Aorta (tissue), 5 donors: ENCODE measurements around the gene OOSP4B. TPM values are rescaled to one million over a fixed set of nuclear protein-coding genes. Genes with fewer than 3 reads are reported as not detected.
"Not testable (repeated sequence)": the region's sequence is repeated elsewhere in the genome, so short reads cannot be mapped to it uniquely, and the experiment has no call there.

Source experiments
- ATAC-seq: fragments of 200-7000 bp; cut with Tn5 transposase; one replicate; pipeline ENCODE4 v1.9.1; 2022; ENCODE audit warnings: moderate library complexity; ENCODE audit not compliant: low FRiP score
- DNase-seq, 2 donors: peaks; one replicate each; pipeline ENCODE4 v3.0.0-alpha.2; 2020
- H3K27ac ChIP-seq, 2 donors: one replicate each; pipeline ENCODE4 v1.5.1; 2013; ENCODE audit warnings: low read length in 2 of 2, mild to moderate bottlenecking in 2 of 2, moderate library complexity in 2 of 2, control low read depth in 1 of 2, inconsistent platforms in 1 of 2, low read depth in 1 of 2
- H3K27me3 ChIP-seq, 2 donors: one replicate each; pipeline ENCODE4 v1.6.1; 2013; ENCODE audit warnings: control low read depth in 1 of 2, low read length in 1 of 2, mild to moderate bottlenecking in 1 of 2, moderate library complexity in 1 of 2; ENCODE audit not compliant: insufficient read depth in 2 of 2, control insufficient read depth in 1 of 2
- H3K36me3 ChIP-seq, 2 donors: one replicate each; pipeline ENCODE4 v1.6.1; 2013; ENCODE audit warnings: control low read depth in 1 of 2, low read length in 1 of 2, mild to moderate bottlenecking in 1 of 2; ENCODE audit not compliant: insufficient read depth in 2 of 2, control insufficient read depth in 1 of 2
- H3K4me1 ChIP-seq, 2 donors: one replicate each; pipeline ENCODE4 v1.6.1; 2013; ENCODE audit warnings: low read length in 2 of 2, control low read depth in 1 of 2, mild to moderate bottlenecking in 1 of 2, moderate library complexity in 1 of 2; ENCODE audit not compliant: insufficient read depth in 2 of 2, control insufficient read depth in 1 of 2
- H3K4me3 ChIP-seq, 2 donors: one replicate each; pipeline ENCODE4 v1.5.1; 2013; ENCODE audit warnings: low read length in 2 of 2, control low read depth in 1 of 2, mild to moderate bottlenecking in 1 of 2
- H3K9me3 ChIP-seq: one replicate; pipeline ENCODE4 v1.6.1; 2013; ENCODE audit warnings: mild to moderate bottlenecking, low read length; ENCODE audit not compliant: control insufficient read depth
- WGBS, 2 donors: extraction: QIAGEN DNeasy Blood & Tissue Kit; methylation state at CpG; one replicate each; pipeline ENCODE4 v1.1.7; 2013; 5-methylcytosine and 5-hydroxymethylcytosine counted together
- intact Hi-C, 2 donors: fragments of 100-400 bp; cut with DNase I; formaldehyde crosslinking; loops; one replicate each; pipeline versions ENCODE4 v1.14.2 to v1.15.0; 2022
- long read RNA-seq, 2 donors: library from polyadenylated mRNA; unstranded; transcript quantifications; one replicate each; pipeline ENCODE4 v2.0.0, GENCODE V29; 2020 to 2021
- polyA plus RNA-seq, 2 donors: library from polyadenylated mRNA; stranded (reverse); fragments of 200-250 nt; gene quantifications; one replicate each; pipeline ENCODE4 v1.2.3, GENCODE V29; 2013
- total RNA-seq, 2 donors: library from RNA; stranded (reverse); fragmentation: NEBNext Ultra II Directional; extraction: Animal tissue kit (Norgen Biotek cat#: 25700); gene quantifications; one replicate each; pipeline ENCODE4 v1.2.1, GENCODE V29; 2021
- donor health status: healthy with polysubstance abuse.
- donor health status: Bipolar disorder and iron deficiency.
- donor health status: DM: no; HTN: no; CAD: no.
- donor health status: DM: no; HTN: no; CAD: no.
- donor health status: DM: yes; HTN: yes; CAD: no.

The OOSP4B gene
- total RNA-seq: not detected
- polyA plus RNA-seq: not detected
- long read RNA-seq, donor 1: 0 reads
- long read RNA-seq, donor 2: 0 reads

DNA sequence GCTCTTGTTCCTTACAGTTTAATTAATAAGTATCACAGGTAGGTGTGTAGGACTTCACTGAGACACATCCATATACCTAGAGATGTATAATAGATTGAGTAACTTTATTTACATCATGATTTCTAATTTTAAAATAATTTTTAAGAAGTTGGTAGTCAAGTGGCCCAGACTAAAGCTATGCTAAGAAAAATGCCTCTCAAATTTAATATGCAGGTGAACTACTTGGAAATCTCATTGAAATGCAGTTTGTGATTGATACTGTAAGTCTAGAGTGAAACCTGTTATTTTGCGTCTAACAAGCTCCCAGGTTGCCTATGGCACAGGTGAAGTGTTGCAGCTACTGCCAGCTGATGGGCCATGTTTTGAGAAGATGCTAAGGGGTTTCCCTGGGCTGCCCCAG is at the start of gene OOSP4B:
Gene OOSP4B (plus strand): TSS at position 301 of the 400 bp plus-strand sequence.
- Histone ChIP-seq H3K27ac (no peak within 1 kb of the TSS), H3K4me1 (no peaks in the 10 kb centered on the region), H3K9me3 (no peaks in the 10 kb centered on the region), H3K4me3 (no peak within 1 kb of the TSS), H3K27me3 (no peaks in the 10 kb centered on the region), H3K36me3 (no peaks in the 10 kb centered on the region)
- DNase-seq (no peak), ATAC-seq (no peak)
- WGBS, 2 donors: 94 to 97% methylated on average over 1 of the region's 1 CpG
- intact Hi-C loops: no loop called here

DNA sequence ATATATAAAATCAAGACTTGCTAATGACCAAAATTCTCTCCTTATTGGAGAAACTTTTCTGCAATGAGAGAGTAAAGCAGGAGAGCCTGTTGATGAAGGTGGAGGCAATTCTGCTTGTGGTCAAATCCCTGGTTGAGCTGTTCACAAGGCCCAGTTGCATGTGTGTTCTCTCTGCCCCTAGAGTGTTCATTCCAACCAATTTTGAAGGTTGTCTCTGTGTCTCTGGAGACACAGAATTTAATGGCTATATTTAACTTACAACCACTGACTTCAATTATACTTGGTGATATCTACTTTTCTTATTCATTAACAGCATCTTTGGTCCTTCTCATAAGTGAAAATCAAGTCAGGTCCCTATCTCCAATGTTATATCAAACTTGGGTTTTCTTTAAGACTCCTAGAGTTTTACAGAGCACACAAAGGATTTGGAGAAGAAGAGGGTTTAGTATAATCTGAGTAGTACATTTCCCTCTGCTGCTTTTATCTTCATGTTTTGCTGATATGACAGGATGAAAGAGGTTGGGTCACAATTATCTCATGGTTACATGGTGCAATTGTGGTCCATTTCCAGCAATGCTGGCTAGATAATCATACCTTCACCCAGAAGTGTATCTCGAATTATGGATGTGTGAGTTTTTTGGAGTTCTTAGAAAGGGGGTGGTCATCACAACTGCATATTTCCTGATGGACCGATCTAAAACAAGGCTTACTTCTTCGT is 49.1 kb upstream of the OOSP4B start:
- intact Hi-C loops: no loop called here
- H3K27ac ChIP-seq: no peak overlapping the region
- H3K4me1 ChIP-seq: no peaks in the 10 kb centered on the region
- no peak for ATAC-seq
- H3K9me3 ChIP-seq: no peaks in the 10 kb centered on the region
- H3K4me3 ChIP-seq: no peak overlapping the region
- WGBS, 2 donors: 91% methylated on average over 3 of the region's 3 CpGs
- H3K27me3 ChIP-seq: no peaks in the 10 kb centered on the region
- H3K36me3 ChIP-seq: no peaks in the 10 kb centered on the region
- no peak for DNase-seq

DNA sequence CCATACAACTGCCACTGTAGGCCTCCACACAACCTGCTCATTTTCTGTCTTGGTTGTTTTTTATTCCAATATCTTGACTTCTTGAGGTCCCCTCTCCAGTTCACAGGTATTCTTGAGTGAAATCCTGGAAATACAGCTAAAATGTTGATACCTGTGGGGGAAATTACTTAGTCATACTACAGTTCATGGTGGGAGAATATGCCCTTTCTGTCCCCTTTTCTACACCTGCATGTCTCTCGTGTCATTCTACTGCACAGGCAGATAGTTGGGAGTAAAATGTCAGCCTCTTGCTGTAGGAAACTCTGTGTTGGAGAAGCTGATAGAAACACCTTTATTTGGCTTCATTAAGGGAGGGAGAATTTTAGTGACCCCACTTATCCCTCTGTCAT is 48.6 kb upstream of the OOSP4B start:
- intact Hi-C loops: no loop called here
- DNase-seq: no peak

DNA sequence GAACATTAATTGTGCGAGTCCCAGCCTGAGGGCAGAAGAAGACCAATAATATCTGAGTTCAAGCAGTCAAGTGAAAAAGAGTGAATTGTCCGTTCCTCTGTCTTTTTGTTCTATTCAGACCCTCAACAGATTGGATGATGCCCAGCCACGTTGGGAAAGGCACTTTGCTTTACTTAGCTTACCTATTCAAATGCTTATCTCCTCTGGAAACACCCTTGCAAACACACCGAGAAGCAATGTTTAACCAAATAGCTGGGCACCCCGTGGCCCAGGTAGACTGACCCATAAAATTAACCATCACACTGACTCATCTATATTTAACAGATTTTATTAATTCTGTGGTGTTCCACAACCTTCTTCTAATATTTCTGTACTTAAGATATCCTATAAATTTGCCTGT is 43.9 kb upstream of the OOSP4B start:
- intact Hi-C loops: no loop called here
- Histone ChIP-seq H3K27me3 (no peaks in the 10 kb centered on the region), H3K27ac (no peak overlapping the region), H3K4me1 (no peaks in the 10 kb centered on the region), H3K4me3 (no peak overlapping the region), H3K36me3 (no peaks in the 10 kb centered on the region), H3K9me3 (no peaks in the 10 kb centered on the region)
- 65 to 69% methylated on average over 5 of the region's 5 CpGs for WGBS, 2 donors
- DNase-seq (no peak), ATAC-seq (no peak)

More for the DNA sequence above, 48.6 kb upstream of the OOSP4B start:
- no peak for ATAC-seq
- H3K4me1 ChIP-seq: no peaks in the 10 kb centered on the region
- H3K4me3 ChIP-seq: no peak overlapping the region
- no peaks in the 10 kb centered on the region for H3K27me3 ChIP-seq
- H3K27ac ChIP-seq: no peak overlapping the region
- no peaks in the 10 kb centered on the region for H3K36me3 ChIP-seq
- H3K9me3 ChIP-seq: no peaks in the 10 kb centered on the region
- 76 to 89% methylated on average over 1 of the region's 1 CpG for WGBS, 2 donors

DNA sequence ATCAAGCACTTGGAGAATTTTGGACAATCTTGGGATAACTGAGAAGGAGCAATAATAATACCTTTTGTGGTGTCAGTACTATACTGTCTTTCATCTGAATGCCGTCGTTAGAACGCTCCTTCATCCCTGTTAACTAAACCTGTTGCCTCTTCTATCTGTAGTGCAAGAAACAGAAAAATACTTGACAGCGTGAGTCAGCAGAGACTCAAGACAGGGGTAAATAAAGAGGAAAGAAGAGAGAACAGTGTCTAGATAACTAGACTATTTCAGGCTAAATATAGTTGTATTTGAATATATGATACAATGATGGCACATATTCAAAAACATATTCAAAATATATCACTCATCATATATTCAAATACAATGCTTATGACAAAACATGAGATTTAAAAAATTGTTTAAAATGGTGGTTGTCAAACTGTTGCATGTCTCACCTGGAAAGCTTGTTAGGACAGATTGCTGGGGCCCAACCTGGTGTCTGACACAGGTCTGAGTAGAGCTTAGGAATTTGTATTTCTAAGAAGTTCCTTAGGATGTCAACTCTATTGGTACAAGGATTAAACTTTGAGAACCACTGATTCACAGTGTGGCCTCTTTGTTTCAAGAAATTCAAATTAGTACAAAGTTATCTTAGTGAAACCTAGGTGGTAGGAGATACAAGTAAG is 35.7 kb upstream of the OOSP4B start:
- 94 to 96% methylated on average over 4 of the region's 4 CpGs for WGBS, 2 donors
- Histone ChIP-seq H3K4me3 (no peak overlapping the region), H3K4me1 (no peaks in the 10 kb centered on the region), H3K27ac (no peak overlapping the region), H3K9me3 (no peaks in the 10 kb centered on the region), H3K27me3 (no peaks in the 10 kb centered on the region), H3K36me3 (no peaks in the 10 kb centered on the region)
- intact Hi-C loops: no loop called here
- ATAC-seq: no peak
- DNase-seq: no peak

DNA sequence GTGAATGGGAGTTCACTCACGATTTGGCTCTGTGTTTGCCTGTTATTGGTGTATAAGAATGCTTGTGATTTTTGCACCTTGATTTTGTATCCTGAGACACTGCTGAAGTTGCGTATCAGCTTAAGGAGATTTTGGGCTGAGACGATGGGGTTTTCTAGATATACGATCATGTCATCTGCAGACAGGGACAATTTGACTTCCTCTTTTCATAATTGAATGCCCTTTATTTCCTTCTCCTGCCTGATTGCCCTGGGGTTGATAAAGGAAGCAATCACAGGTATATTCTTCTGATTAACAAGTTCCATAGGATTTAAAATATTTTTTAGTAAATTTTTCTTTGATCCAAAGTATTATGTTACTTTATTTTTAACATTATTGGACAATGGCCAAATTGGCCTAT is 34.9 kb upstream of the OOSP4B start:
- H3K4me1 ChIP-seq, H3K27me3 ChIP-seq, H3K9me3 ChIP-seq, ATAC-seq, DNase-seq, H3K27ac ChIP-seq, intact Hi-C loops, H3K4me3 ChIP-seq, H3K36me3 ChIP-seq: not testable (repeated sequence)
- 66 to 86% methylated on average over 4 of the region's 4 CpGs for WGBS, 2 donors

DNA sequence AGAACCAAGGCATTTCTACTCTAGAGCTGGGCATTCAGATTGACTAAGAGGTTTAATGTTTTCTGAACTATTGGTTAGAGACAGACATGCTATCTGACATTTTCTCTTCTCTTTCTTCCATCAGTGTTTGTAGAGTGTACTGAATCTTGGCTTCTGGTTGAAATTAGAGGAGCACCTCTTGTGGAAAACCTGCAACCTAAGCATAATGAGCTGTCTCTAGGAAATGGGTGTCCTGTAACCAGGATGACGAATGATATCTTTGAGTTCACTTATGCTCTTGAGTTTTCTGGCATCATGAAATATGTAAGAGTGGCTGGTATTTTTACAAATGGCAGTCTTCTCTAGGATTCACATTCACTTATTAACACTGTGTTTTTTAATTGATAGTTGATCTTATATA is 33.8 kb upstream of the OOSP4B start:
- H3K36me3 ChIP-seq: no peaks in the 10 kb centered on the region
- no peak overlapping the region for H3K27ac ChIP-seq
- 81 to 85% methylated on average over 1 of the region's 1 CpG for WGBS, 2 donors
- no peaks in the 10 kb centered on the region for H3K9me3 ChIP-seq
- intact Hi-C loops: no loop called here
- no peak overlapping the region for H3K4me3 ChIP-seq
- ATAC-seq (no peak), DNase-seq (no peak)
- H3K4me1 ChIP-seq: no peaks in the 10 kb centered on the region
- H3K27me3 ChIP-seq: no peaks in the 10 kb centered on the region

DNA sequence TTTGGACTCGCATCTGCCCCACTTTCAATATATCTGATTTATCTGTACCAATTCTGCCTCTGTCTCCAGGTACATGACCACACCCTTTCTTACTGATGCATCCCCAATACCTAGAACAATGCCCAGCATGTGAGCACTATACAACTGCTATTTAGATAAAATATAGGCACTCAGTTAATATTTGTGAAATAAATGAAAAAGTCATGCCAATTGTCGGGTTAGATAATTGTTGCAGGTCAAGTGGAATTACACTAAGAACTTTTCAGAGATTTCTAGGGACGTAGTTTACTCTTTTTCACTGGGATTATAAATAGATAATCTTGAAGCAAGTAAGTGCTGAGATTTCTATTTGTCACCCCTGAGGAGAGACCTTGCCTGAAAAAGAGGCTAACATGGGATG is 32.6 kb upstream of the OOSP4B start:
- intact Hi-C loops: no loop called here
- H3K27me3 ChIP-seq: no peaks in the 10 kb centered on the region
- H3K27ac ChIP-seq: no peak overlapping the region
- no peak overlapping the region for H3K4me3 ChIP-seq
- no peaks in the 10 kb centered on the region for H3K9me3 ChIP-seq
- 85 to 89% methylated on average over 3 of the region's 3 CpGs for WGBS, 2 donors
- H3K4me1 ChIP-seq: no peaks in the 10 kb centered on the region
- no peaks in the 10 kb centered on the region for H3K36me3 ChIP-seq
- ATAC-seq: no peak
- DNase-seq: no peak

DNA sequence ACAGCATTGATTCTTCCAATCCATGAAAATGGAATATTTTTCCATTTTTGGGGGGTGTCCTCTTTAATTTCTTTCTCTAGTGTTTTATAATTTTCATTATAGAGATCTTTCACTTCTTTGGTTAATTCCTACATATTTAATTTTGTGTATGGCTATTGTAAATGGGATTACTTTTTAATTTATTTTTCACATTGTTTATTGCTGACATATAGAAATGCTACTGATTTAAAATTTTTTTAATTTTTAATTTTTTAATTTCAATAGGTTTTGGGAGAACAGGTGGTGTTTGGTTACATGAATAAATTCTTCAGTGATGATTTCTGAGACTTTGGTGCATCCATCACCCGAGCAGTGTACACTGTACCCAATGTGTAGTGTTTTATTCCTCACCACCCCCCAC is 26.6 kb upstream of the OOSP4B start:
- ATAC-seq: no peak
- no peak for DNase-seq
- Histone ChIP-seq H3K9me3 (no peaks in the 10 kb centered on the region), H3K27ac (no peak overlapping the region), H3K27me3 (no peaks in the 10 kb centered on the region), H3K4me3 (no peak overlapping the region), H3K36me3 (no peaks in the 10 kb centered on the region), H3K4me1 (no peaks in the 10 kb centered on the region)
- 59 to 71% methylated on average over 1 of the region's 1 CpG for WGBS, 2 donors
- intact Hi-C loops: no loop called here
